22Rv1 (cell line): ENCODE measurements around the gene RASA3.

Experiments
- ZFX ChIP-seq: fragments of 450-650 bp; IDR thresholded peaks from 2 replicates; pipeline ENCODE4 v1.6.1; 2017; ENCODE audit warnings: antibody characterized with exemption, borderline replicate concordance
- TF ChIP-seq, protein P1 (sequence below): fragments of 450-650 bp; IDR thresholded peaks from 2 replicates; pipeline ENCODE4 v1.5.1; 2017; ENCODE audit warnings: mild to moderate bottlenecking

DNA sequence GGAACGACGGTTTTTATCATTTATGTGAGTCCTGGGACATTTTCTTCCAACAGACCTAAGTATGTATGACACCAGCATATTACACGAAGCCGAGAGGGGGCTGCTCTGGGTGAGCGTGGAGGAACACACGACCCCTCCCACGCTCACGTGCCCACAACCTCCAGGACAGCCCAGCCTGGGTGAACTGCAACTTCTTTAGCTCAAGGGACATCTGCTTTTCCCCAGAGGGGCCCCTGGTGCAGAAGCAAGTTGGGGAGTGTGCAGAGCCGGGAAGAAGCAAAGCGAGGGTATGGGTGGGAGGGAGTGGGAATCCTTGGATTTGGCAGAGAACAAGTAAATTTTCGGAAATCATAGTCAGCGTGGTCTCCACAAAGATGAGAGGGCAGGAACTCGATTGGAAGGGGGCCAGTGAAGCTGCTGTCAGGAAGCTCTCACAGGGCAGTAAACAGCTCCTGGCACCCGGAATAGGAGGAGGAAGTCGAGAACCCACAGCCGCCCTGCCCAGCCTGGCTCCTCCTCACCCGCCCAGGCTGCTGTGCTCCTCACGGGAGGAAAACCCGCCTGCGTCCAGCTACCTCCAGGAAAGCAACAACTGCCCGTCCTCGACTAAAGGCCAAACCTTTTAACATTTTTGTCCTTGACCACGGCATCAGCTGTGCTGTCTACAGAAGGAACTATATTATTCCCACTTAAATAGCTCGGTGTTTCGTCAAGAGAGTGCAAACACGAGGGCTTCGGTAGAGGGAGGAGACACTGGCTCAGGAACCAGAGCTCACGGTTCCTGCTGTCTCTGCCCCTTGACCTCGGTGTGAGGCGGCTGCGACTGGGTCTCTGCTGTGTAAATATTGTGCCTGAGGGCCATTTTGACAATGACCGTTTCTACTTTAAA, 29.5 kb upstream of the RASA3 start:
- TF ChIP-seq, protein P1, sequence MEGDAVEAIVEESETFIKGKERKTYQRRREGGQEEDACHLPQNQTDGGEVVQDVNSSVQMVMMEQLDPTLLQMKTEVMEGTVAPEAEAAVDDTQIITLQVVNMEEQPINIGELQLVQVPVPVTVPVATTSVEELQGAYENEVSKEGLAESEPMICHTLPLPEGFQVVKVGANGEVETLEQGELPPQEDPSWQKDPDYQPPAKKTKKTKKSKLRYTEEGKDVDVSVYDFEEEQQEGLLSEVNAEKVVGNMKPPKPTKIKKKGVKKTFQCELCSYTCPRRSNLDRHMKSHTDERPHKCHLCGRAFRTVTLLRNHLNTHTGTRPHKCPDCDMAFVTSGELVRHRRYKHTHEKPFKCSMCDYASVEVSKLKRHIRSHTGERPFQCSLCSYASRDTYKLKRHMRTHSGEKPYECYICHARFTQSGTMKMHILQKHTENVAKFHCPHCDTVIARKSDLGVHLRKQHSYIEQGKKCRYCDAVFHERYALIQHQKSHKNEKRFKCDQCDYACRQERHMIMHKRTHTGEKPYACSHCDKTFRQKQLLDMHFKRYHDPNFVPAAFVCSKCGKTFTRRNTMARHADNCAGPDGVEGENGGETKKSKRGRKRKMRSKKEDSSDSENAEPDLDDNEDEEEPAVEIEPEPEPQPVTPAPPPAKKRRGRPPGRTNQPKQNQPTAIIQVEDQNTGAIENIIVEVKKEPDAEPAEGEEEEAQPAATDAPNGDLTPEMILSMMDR = no peak
- TF ChIP-seq ZFX = no peak
